Tibial nerve (tissue), 4 donors: ENCODE measurements around the gene STX18.

Experiments used
- CTCF ChIP-seq, 5 experiments: fragments of 200-600 bp in 3 of 5; fragments of 450-650 bp in 2 of 5; sonication (generic) in 3 of 5; IDR thresholded peaks; one replicate each; pipeline ENCODE4 v1.5.1; 2016 to 2019; ENCODE audit warnings: antibody characterized with exemption in 5 of 5, mild to moderate bottlenecking in 3 of 5, moderate library complexity in 2 of 5
- EP300 ChIP-seq, 2 donors: sonication (generic); formaldehyde crosslinking; IDR thresholded peaks; one replicate each; pipeline ENCODE4 v1.6.1; 2017; ENCODE audit warnings: antibody characterized with exemption in 2 of 2, mild to moderate bottlenecking in 1 of 2
- POLR2A ChIP-seq, 2 donors: fragments of 450-650 bp; IDR thresholded peaks; one replicate each; pipeline ENCODE4 v1.6.1; 2017; ENCODE audit warnings: antibody characterized with exemption in 2 of 2, mild to moderate bottlenecking in 2 of 2, moderate library complexity in 2 of 2

- TF ChIP-seq CTCF (IDR thresholded peaks at IDR 0.05) (no peak), POLR2A (IDR thresholded peaks at IDR 0.05) (no peak), EP300 (IDR thresholded peaks at IDR 0.05) (no peak)
Observed at GRCh38 chr4:4426511-4427120, 115.2 kb downstream of the STX18 start.
